Fibroblast of the aortic adventitia (primary cell): ENCODE measurements around the gene KCNB1. TPM values are rescaled to one million over a fixed set of nuclear protein-coding genes. Genes with fewer than 3 reads are reported as not detected.

Source experiments
- DNase-seq: peaks from one replicate; pipeline ENCODE4 v3.0.0-alpha.2; 2010; ENCODE audit warnings: low read depth
- H3K4me3 ChIP-seq: 2 replicates; pipeline ENCODE4 v1.5.1; 2011; ENCODE audit warnings: low read depth, mild to moderate bottlenecking, control low read depth, low read length, moderate library complexity
- total RNA-seq: library from RNA; depleted of rRNA; stranded (reverse); fragments of >200 nt; gene quantifications from 2 replicates; pipeline ENCODE4 v1.2.3, GENCODE V29; 2012; ENCODE audit warnings: low replicate concordance
- TF ChIP-seq, protein P1 (sequence below): IDR thresholded peaks from 2 replicates; pipeline ENCODE4 v1.5.1; 2011; ENCODE audit warnings: mild to moderate bottlenecking, low read length, control low read depth, inconsistent platforms; ENCODE audit not compliant: insufficient read depth

Gene KCNB1
- total RNA-seq, 1 donor, result 0.27 TPM

DNA sequence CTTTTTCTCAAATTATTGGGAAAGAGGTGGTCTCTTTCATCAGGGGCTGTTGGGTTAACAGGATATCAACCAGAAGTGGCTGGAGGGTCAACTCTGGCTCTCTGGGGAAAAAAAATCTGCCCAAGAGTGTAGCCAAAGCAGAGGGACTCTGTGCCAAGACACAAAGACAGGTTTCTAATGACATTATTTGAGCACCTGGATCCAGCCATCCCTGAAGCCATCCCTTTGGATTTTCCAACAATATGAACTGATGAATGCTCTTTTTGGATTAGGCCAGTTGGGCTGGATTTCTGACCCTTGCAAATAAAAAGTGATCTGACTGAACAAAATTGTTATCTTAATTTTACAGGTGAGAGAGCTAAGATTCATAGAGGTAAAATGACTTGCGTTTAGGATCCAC, 88.7 kb downstream of the KCNB1 start:
- no peak overlapping the region for H3K4me3 ChIP-seq
- DNase-seq, result no peak
- TF ChIP-seq, protein P1, sequence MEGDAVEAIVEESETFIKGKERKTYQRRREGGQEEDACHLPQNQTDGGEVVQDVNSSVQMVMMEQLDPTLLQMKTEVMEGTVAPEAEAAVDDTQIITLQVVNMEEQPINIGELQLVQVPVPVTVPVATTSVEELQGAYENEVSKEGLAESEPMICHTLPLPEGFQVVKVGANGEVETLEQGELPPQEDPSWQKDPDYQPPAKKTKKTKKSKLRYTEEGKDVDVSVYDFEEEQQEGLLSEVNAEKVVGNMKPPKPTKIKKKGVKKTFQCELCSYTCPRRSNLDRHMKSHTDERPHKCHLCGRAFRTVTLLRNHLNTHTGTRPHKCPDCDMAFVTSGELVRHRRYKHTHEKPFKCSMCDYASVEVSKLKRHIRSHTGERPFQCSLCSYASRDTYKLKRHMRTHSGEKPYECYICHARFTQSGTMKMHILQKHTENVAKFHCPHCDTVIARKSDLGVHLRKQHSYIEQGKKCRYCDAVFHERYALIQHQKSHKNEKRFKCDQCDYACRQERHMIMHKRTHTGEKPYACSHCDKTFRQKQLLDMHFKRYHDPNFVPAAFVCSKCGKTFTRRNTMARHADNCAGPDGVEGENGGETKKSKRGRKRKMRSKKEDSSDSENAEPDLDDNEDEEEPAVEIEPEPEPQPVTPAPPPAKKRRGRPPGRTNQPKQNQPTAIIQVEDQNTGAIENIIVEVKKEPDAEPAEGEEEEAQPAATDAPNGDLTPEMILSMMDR, result no peak

DNA sequence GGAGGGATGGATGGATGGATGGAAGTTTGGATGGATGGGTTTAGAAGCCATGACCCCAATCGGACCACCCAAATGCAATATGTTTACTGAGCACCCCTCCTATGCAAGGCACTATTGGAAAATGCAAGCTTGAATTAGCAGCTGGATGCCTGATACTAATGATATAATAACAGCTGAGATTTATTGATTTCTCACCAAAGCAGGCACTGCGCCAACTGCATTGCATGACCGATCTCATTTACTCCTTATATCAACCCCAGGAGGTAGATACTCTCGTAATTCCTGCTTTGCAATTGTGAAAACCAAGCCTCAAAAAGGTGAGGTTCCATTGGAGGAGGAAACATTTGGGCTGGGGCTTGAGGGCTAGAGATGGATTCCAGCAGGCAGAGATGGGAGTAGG, 89.7 kb downstream of the KCNB1 start:
- no peak overlapping the region for H3K4me3 ChIP-seq
- DNase-seq, result no peak
- TF ChIP-seq, protein P1, result no peak

DNA sequence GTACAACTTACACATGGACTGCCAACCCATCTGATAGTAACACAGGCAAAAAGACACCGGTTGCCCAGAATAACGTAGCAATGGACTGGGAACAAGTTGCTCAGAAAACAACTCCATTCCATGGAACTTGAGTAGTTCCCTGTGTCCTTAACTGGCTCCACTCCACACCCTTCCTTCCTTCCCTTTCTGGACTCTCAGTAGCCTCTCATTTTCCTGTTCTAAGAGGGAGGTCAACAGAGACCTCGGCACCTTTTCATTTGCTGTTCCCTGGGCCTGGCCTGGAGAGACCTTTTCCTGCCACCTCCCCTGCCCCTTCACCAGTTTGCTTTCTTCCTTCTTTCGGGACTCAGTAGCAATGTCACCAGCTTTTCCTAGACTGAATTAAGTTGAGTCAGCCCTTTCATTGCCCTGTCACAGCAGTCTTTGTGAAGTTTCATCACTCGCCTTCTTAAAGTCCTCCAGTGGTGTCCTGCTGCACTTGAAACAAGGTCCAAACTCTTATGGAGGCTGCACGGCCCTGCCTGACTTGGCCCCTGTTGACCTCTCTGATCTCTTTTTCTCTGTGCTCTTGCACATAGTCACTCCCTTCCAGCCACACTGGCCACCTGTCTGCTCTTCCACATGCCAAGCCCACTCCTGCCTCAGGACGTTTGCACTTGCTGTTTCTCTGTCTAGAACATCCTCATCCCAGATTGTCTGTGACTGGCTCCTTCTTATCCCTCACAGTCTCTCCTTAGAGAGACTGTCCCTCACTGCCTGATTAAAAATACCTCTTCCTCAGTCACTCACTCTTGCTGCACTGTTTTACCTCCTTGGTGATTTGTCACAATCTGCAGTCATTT, 90.8 kb downstream of the KCNB1 start:
- no peak for DNase-seq
- H3K4me3 ChIP-seq, result no peak overlapping the region
- TF ChIP-seq, protein P1, result no peak

DNA sequence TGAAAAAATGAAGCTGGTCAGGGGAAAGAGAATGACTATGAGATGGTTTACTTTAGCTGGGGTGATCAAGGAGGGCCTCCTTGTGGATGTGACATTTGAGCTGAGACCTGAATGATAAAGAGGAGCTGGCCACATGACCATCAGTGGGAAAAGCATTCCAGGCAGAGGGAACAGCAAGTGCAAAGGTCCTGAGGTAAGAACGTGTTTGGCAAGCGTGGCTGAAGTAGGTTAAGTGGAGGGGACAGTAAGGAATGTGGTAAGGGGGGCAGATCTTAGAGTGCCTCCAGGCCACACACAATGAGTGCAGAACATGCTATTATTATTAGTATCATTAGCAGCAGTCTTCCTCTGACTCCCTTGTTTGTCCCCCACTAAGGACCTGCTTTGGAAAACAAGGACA, 92.6 kb downstream of the KCNB1 start:
- no peak for DNase-seq
- TF ChIP-seq, protein P1, result no peak
- H3K4me3 ChIP-seq, result no peak overlapping the region

DNA sequence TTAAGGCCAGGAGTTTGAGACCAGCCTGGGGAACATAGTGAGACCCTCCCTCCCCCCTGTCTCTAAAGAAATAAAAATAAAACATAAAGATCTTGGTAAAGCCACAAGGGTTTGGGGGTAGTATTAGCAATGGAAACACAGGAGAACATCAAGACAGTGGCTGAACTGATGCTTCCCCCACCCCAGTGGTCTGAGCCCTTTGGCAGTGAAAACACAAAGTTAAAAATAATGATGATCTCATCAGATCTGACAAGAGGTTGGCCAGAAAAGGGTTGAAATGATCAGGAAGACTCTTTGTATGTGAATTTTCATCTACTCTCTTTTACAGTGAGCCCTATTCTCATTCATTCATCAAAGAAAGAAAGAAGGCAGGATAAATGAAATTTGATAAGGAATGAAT, 93.7 kb downstream of the KCNB1 start:
- no peak for DNase-seq
- TF ChIP-seq, protein P1, result no peak
- H3K4me3 ChIP-seq, result no peak overlapping the region

DNA sequence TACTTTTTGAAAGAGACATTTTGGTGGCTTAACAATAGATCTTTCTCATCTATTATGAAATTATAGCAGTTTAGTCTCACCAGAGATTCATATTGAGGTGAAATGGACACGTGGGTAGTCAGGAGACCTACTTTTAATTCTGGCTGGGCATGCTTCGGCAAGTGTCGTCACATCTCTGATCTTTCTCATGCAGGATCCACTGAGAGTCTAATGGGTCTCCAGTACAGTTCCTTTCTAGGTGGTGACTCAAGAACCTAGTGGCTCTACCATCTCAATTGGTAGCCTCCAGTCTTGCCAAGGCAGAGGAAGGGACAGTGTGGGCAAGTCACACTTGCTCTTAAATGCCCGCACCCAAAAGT, 94.9 kb downstream of the KCNB1 start:
- no peak overlapping the region for H3K4me3 ChIP-seq
- no peak for DNase-seq
- TF ChIP-seq, protein P1, result no peak
